Measurements from ENCODE around the gene ZNF691.

DNA sequence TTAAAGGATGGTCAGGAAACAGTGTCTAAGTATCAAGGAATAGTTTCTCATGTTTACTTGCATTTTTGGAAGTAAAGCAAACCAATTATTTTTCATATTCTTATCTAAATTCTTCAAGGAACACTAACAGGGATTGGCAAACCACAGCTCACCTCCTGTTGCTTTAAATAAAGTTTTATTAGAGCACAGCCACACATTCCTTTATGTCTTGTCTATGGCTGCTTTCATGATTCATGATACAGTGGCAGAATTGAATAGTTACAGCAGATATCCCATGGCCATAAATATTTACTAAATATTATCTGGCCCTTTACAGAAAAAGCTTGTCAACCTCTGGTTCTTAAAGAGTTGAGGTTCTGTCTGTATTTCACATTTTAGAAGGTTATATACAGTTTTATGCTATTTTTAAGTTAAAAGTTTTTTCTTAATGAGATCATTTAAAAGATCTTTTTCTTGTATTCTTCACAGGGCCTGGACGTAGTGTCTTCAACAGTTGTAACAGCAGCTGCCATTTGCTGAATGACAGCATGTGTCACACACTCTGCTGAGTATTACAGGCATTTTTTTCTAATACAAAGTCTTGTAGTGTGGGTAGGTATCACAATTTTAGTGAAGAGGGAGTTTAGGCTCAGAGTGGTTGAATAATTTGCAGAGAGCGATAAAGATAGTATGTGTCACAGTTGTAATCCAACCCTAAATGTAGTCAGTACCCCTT lies 2.6 kb downstream of the ZNF691 start:
- TF ChIP-seq GATA2 (IDR thresholded peaks at IDR 0.05; ENCODE audit: low read depth, low read length) = no peak
- no peak for TF ChIP-seq GATA3 (IDR thresholded peaks at IDR 0.05; ENCODE audit: low read depth, low read length)

Data from SH-SY5Y (cell line).